Parathyroid adenoma (tissue), 2 donors: Measurements from ENCODE around the gene INO80B.

Experiments used
- H2AFZ ChIP-seq: fragments of 300-600 bp; sonication (generic); one replicate; pipeline ENCODE4 v1.7.0; 2017; ENCODE audit warnings: antibody characterized with exemption, mild to moderate bottlenecking
- H3K27ac ChIP-seq: fragments of 300-600 bp; sonication (generic); one replicate; pipeline ENCODE4 v1.7.0; 2017
- H3K27me3 ChIP-seq: fragments of 300-600 bp; sonication (generic); one replicate; pipeline ENCODE4 v1.7.0; 2017; ENCODE audit warnings: low read length; ENCODE audit not compliant: control insufficient read depth, insufficient read depth
- H3K36me3 ChIP-seq: fragments of 300-600 bp; sonication (generic); one replicate; pipeline ENCODE4 v1.7.0; 2017; ENCODE audit warnings: low read length; ENCODE audit not compliant: control insufficient read depth, insufficient read depth
- H3K4me1 ChIP-seq: fragments of 300-600 bp; sonication (generic); one replicate; pipeline ENCODE4 v1.7.0; 2017; ENCODE audit warnings: control low read depth
- H3K4me2 ChIP-seq: fragments of 300-600 bp; sonication (generic); one replicate; pipeline ENCODE4 v1.7.0; 2017; ENCODE audit warnings: low read length
- H3K4me3 ChIP-seq: fragments of 300-600 bp; sonication (generic); one replicate; pipeline ENCODE4 v1.7.0; 2017; ENCODE audit warnings: low read depth, low read length
- H3K79me2 ChIP-seq: fragments of 300-600 bp; sonication (generic); one replicate; pipeline ENCODE4 v1.7.0; 2017; ENCODE audit warnings: control low read depth
- H3K9ac ChIP-seq: fragments of 300-600 bp; sonication (generic); one replicate; pipeline ENCODE4 v1.7.0; 2017; ENCODE audit warnings: mild to moderate bottlenecking
- H3K9me3 ChIP-seq: fragments of 300-600 bp; sonication (generic); one replicate; pipeline ENCODE4 v1.7.0; 2017; ENCODE audit warnings: low read length; ENCODE audit not compliant: control insufficient read depth
- CTCF ChIP-seq: fragments of 300-600 bp; sonication (generic); IDR thresholded peaks from one replicate; pipeline ENCODE4 v1.7.0; 2017; ENCODE audit warnings: antibody characterized with exemption, mild to moderate bottlenecking
- donor health status: primary hyperparathyroidism.

INO80B gene

GRCh38 chr2:74438248-74438647 lies 16.6 kb upstream of the INO80B start:
- Histone ChIP-seq H2AFZ (no peak overlapping the region), H3K4me3 (no peak overlapping the region), H3K4me1 (peaks cover 8% of the 10 kb centered on the region), H3K9me3 (no peaks in the 10 kb centered on the region), H3K79me2 (peaks cover 10% of the 10 kb centered on the region), H3K4me2 (no peak overlapping the region), H3K9ac (no peak overlapping the region), H3K36me3 (no peaks in the 10 kb centered on the region), H3K27ac (no peak overlapping the region), H3K27me3 (no peaks in the 10 kb centered on the region)
- no peak for TF ChIP-seq CTCF

GRCh38 chr2:74439373-74439772 lies 15.5 kb upstream of the INO80B start:
- H3K79me2 ChIP-seq: peaks cover 10% of the 10 kb centered on the region
- no peaks in the 10 kb centered on the region for H3K9me3 ChIP-seq
- H3K4me3 ChIP-seq: peak overlapping the region; percentile 87
- peaks cover 8% of the 10 kb centered on the region for H3K4me1 ChIP-seq
- no peaks in the 10 kb centered on the region for H3K27me3 ChIP-seq
- H3K9ac ChIP-seq: no peak overlapping the region
- H3K27ac ChIP-seq: peak overlapping the region; percentile 88
- H2AFZ ChIP-seq: peak overlapping the region; percentile 99
- peak overlapping the region; percentile 95 for H3K4me2 ChIP-seq
- no peak for TF ChIP-seq CTCF
- H3K36me3 ChIP-seq: no peaks in the 10 kb centered on the region

- Histone ChIP-seq H2AFZ (peak overlapping the region; percentile 99), H3K79me2 (peaks cover 10% of the 10 kb centered on the region), H3K9me3 (no peaks in the 10 kb centered on the region), H3K27me3 (no peaks in the 10 kb centered on the region), H3K36me3 (no peaks in the 10 kb centered on the region), H3K9ac (no peak overlapping the region), H3K27ac (peak overlapping the region; percentile 88), H3K4me3 (peak overlapping the region; percentile 87), H3K4me2 (peak overlapping the region; percentile 95), H3K4me1 (peaks cover 8% of the 10 kb centered on the region)
- no peak for TF ChIP-seq CTCF
Observed at GRCh38 chr2:74439803-74440377, 15.0 kb upstream of the INO80B start.

- peak; percentile 18 for TF ChIP-seq CTCF
- Histone ChIP-seq H3K27me3 (no peaks in the 10 kb centered on the region), H3K79me2 (peaks cover 10% of the 10 kb centered on the region), H3K27ac (peak overlapping the region; percentile 88), H2AFZ (peak overlapping the region; percentile 99), H3K36me3 (no peaks in the 10 kb centered on the region), H3K4me1 (peaks cover 8% of the 10 kb centered on the region), H3K4me2 (peak overlapping the region; percentile 95), H3K9ac (peak overlapping the region; percentile 1), H3K9me3 (no peaks in the 10 kb centered on the region), H3K4me3 (peak overlapping the region; percentile 87)
Observed at GRCh38 chr2:74440378-74441169, 14.3 kb upstream of the INO80B start.
